ENCODE results near the gene PTDSS2.

The PTDSS2 gene

DNA sequence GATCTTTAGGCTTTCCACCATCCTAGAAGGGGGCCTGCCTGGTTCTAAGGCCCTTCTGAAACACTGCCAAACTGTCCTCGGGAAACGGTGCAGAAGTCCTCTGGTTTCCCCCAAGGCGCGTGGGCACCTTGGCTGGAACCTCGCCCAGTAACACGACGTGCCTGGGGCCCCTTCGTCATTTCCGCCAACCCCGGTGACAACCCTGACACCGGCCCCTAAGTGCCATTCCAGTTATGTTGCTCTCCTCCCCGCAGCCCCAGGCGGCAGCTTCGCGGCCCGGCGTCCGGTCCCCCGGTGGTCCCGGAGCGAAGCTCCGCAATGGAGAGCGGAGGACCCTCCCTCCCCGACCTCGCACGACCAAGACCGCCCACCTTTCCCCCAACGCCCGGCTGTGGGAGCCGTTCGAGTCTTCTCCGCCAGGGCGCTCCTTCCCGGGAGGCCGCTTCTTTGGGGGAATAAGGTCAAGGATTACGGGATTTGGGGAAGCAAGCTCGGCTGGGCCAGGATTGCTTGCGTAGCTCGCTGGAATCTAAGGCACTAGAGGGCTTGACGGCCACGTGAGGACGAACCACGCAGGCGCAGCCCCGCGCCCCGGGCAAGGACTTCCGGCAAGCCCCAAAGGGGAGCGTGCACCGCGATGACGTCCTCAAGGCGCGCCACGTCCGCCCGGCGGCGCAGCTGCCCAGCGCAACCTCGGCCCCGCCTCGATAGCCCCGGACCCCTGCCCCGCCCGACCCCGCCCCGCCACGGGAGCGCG is 56.3 kb downstream of the PTDSS2 start:
- TF ChIP-seq, protein P1, sequence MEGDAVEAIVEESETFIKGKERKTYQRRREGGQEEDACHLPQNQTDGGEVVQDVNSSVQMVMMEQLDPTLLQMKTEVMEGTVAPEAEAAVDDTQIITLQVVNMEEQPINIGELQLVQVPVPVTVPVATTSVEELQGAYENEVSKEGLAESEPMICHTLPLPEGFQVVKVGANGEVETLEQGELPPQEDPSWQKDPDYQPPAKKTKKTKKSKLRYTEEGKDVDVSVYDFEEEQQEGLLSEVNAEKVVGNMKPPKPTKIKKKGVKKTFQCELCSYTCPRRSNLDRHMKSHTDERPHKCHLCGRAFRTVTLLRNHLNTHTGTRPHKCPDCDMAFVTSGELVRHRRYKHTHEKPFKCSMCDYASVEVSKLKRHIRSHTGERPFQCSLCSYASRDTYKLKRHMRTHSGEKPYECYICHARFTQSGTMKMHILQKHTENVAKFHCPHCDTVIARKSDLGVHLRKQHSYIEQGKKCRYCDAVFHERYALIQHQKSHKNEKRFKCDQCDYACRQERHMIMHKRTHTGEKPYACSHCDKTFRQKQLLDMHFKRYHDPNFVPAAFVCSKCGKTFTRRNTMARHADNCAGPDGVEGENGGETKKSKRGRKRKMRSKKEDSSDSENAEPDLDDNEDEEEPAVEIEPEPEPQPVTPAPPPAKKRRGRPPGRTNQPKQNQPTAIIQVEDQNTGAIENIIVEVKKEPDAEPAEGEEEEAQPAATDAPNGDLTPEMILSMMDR (IDR thresholded peaks at IDR 0.05) = no peak
- DNase-seq (ENCODE audit: low spot score) = peak; percentile 98
- Histone ChIP-seq H3K27ac (peak overlapping the region; percentile 99 to 100), H3K4me3 (peak overlapping the region; percentile 97)

DNA sequence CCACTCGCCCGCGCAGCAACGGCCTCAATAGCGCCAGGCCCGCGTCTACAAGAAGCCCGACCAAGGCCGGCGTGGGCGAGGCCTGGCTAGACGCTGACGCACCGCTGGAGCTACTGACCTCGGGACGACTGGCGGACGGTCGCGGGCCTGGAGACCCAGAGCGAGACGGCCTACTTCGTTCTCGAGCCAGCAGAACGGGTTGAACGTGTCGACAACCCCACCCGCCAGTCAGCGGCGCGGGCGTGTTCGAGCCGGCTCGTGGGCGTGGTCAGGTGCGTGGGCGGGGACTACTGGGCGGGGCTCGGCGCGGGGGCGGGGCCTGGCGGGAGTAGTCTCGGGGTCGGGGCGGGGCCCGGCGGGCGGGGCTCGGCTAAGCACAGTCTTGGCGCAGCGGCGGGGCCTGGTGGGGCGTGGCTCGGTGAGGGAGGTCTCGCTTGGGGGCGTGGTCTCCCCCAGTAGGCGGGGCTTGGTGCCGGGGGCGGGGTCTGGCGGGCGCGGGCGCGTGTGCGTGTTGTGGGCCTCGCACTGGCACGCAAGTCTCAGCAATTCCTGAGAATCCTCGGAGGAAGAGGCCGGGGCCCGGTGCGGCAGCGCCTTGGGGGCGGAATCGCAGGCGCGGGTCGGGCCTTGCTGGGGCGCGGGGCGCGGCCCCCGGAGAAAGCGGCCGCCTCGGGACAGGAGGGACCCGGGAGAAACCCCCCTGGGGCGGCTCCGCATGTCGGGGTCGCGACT is 57.1 kb downstream of the PTDSS2 start, which contains the start of gene RNH1:
Gene RNH1, minus strand, starts transcription at position 248 of the 732 bp plus-strand sequence. CDS start 5,080 bp downstream, outside the sequence.
- Histone ChIP-seq H3K27ac (peak within 1 kb of the TSS; percentile 99 to 100), H3K4me3 (peak within 1 kb of the TSS; percentile 97)
- peak; percentile 99 for DNase-seq (ENCODE audit: low spot score)
- TF ChIP-seq, protein P1 (IDR thresholded peaks at IDR 0.05) = no peak

DNA sequence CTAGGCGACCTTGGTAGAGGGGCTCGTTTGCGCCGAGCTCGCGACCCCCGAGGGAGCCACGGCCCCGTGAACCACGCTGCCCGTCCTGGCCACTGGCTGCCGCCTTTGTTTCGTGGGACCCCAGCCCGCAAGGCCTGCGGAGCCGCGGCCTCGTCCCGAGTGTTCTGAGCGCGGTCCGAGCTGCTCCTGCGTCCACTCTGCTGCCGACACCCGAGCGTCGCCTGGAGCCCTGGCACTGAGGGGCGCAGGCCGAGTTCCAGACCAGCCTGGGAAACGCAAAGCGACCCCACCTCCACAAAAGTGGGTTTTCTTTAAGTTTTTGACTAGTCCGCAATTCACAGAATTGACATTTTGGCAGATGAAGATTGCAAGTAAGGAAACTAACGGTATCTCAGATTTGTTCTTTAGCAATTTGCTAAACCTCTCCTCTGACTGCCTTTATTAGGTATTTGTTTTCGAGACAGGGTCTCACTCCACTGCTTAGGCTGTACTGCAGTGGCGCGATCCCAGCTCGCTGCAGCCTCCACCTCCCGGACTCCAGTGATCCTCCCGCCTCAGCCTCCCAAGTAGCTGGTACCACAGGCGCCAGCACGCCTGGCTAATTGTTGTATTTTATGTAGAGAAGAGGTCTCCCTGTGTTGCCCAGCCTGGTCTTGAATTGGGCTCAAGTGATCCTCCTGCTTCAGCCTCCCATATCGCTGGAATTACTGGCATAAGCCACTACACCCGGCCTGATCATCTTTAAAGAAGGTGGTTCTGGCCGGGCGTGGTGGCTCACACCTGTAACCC is 57.8 kb downstream of the PTDSS2 start:
- TF ChIP-seq, protein P1 (IDR thresholded peaks at IDR 0.05) = no peak
- H3K27ac ChIP-seq = peak overlapping the region; percentile 99 to 100

DNA sequence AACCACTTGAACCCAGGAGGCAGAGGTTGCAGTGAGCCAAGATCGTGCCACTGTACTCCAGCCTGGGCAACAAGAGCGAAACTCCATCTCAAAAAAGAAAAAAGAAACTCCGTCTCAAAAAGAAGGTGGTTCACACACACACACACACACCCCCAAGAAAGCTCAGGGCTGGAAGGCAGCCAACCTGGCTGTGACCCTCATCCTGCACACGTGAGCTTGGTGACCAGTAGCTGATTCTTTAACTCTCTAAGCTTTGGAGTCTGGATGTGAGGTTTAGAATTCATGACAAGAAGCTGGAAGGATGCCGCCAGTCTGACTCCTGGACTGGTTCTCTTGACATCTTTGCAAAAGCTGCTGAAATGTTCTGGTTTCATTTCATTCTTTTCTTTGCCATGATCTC is 58.9 kb downstream of the PTDSS2 start:
- TF ChIP-seq, protein P1 (IDR thresholded peaks at IDR 0.05) = no peak
- no peak overlapping the region for H3K27ac ChIP-seq
- DNase-seq (ENCODE audit: low spot score) = no peak
- H3K4me3 ChIP-seq = no peak overlapping the region

More for the DNA sequence above, 57.8 kb downstream of the PTDSS2 start:
- peak overlapping the region; percentile 97 for H3K4me3 ChIP-seq
- no peak for DNase-seq (ENCODE audit: low spot score)

DNA sequence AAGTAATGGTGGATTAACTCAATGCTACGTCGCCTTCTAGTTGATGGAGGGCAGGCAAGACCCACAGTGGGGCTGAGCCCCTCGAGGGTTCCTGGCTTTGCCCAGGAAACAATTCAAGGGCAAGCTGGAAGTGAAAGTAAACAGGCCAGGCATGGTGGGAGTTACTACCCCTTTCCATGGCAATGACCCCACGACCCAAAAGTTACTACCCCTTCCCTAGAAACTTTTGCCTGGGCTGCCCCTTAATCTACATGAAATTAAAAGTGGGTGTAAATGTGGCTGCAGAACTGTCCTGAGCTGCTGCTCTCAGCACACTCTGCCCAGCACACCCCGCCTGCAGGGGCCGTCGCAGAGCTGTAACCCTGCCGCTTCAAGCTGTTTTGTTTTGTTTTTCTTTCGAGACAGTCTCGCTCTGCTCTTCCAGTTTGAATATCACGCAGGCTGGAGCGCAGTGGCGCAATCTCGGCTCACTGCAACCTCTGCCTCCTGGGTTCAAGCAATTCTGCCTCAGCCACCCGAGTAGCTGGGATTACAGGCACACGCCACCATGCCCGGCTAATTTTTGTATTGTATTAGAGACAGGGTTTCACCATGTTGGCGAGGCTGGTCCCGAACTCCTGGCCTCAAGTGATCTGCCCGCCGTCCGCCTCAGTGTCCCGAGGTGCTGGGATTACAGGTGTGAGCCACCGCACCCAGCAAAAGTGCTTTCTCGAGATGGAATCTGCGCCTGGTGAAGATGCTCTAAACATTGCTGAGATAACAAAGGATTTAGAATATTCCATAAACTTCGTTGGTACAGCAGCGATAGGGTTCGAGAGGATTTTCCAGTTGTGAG is 62.9 kb downstream of the PTDSS2 start:
- H3K27ac ChIP-seq = no peak overlapping the region

More for the DNA sequence above, 62.9 kb downstream of the PTDSS2 start:
- DNase-seq (ENCODE audit: low spot score) = no peak
- TF ChIP-seq, protein P1 (IDR thresholded peaks at IDR 0.05) = no peak
- no peak overlapping the region for H3K4me3 ChIP-seq

All from coronary artery (tissue), 2 donors.